ENCODE results near the gene TTC13. TPM values are rescaled to one million over a fixed set of nuclear protein-coding genes. Genes with fewer than 3 reads are reported as not detected.

TTC13 gene
- total and polyA plus RNA-seq, 2 of the 13 experiments (the other 11 are each of a cell fraction or from before 2014, with no cell fraction given) = 5.8 to 15.9 TPM

- TF ChIP-seq ZNF574 (CRISPR knock-in tag; IDR thresholded peaks at IDR 0.05) (peak; percentile 46; the same call in 1 of the 2 replicates), ONECUT2 (CRISPR knock-in tag; IDR thresholded peaks at IDR 0.05) (0 out of 2 replicates have a peak, but pooled peaks have one; percentile 17), POLR2G (IDR thresholded peaks at IDR 0.05; ENCODE audit: low read depth, low read length) (peak; percentile 71), ZNF547 (CRISPR knock-in tag; IDR thresholded peaks at IDR 0.05) (peak; percentile 57; the same call in 1 of the 2 replicates), ARNT2 (CRISPR knock-in tag; IDR thresholded peaks at IDR 0.05; ENCODE audit: low read depth) (0 out of 2 replicates have a peak, but pooled peaks have one; percentile 12), CHCHD3 (CRISPR knock-in tag; IDR thresholded peaks at IDR 0.05) (no peak), PHF20 (CRISPR knock-in tag; IDR thresholded peaks at IDR 0.05) (peak; percentile 24), SAP130 (CRISPR knock-in tag; IDR thresholded peaks at IDR 0.05; ENCODE audit: low read depth) (peak; percentile 30), EEA1 (CRISPR knock-in tag; IDR thresholded peaks at IDR 0.05; ENCODE audit: borderline replicate concordance) (peak; percentile 76; the same call in 1 of the 2 replicates), ZNF563 (CRISPR knock-in tag; IDR thresholded peaks at IDR 0.05) (peak; percentile 77), ZNF709 (CRISPR knock-in tag; IDR thresholded peaks at IDR 0.05) (0 out of 2 replicates have a peak, but pooled peaks have one; percentile 36), PHF8 (CRISPR knock-in tag; IDR thresholded peaks at IDR 0.05) (peak; percentile 70), U2AF1 (optimal IDR thresholded peaks at IDR 0.05; ENCODE audit: low read depth, low read length) (no peak), ZNF142 (CRISPR knock-in tag; IDR thresholded peaks at IDR 0.05) (peak; percentile 76), MAZ (IDR thresholded peaks at IDR 0.05; ENCODE audit: borderline replicate concordance, low read depth, low read length) (no peak), MAZ (CRISPR knock-in tag; IDR thresholded peaks at IDR 0.05; ENCODE audit: low read depth) (peak; percentile 26; the same call in 1 of the 2 replicates), ZNF333 (CRISPR knock-in tag; IDR thresholded peaks at IDR 0.05; ENCODE audit: borderline replicate concordance) (no peak; the same call in 1 of the 2 replicates), TAF1 (CRISPR knock-in tag; IDR thresholded peaks at IDR 0.05) (peak; percentile 65), ASH2L (IDR thresholded peaks at IDR 0.05; ENCODE audit: insufficient read length, low read depth, low read length) (peak; percentile 64), RAD21 (CRISPR knock-in tag; IDR thresholded peaks at IDR 0.05) (peak; percentile 38; the same call in 1 of the 2 replicates), YEATS4 (CRISPR knock-in tag; IDR thresholded peaks at IDR 0.05; ENCODE audit: borderline replicate concordance) (0 out of 2 replicates have a peak, but pooled peaks have one; percentile 50), SP4 (CRISPR knock-in tag; IDR thresholded peaks at IDR 0.05) (peak; percentile 64)
Measured at GRCh38 chr1:230867903-230868735, 110.5 kb downstream of the TTC13 start, which contains the start of gene C1orf198 (continued).
